H9 (cell line): ENCODE results near the gene PCSK2. TPM values are rescaled to one million over a fixed set of nuclear protein-coding genes. Genes with fewer than 3 reads are reported as not detected.

Source experiments
- DNase-seq: peaks from one replicate; pipeline ENCODE4 v3.0.0-alpha.2; 2017
- H2AFZ ChIP-seq: one replicate; pipeline ENCODE4 v1.6.1; 2013; ENCODE audit warnings: mild to moderate bottlenecking, low read length, control low read depth, moderate library complexity
- H2AK5ac ChIP-seq: 2 replicates; pipeline ENCODE4 v1.6.1; 2013; ENCODE audit warnings: low read length, control low read depth, mixed read lengths; ENCODE audit not compliant: insufficient read length
- H2BK120ac ChIP-seq: one replicate; pipeline ENCODE4 v1.6.1; 2013; ENCODE audit warnings: low read depth, mild to moderate bottlenecking, low read length, control low read depth, inconsistent platforms; ENCODE audit not compliant: poor library complexity, severe bottlenecking
- H2BK12ac ChIP-seq: 2 replicates; pipeline ENCODE4 v1.6.1; 2013; ENCODE audit warnings: low read length, control low read depth, mixed read lengths, low read depth; ENCODE audit not compliant: insufficient read length
- H2BK15ac ChIP-seq: 2 replicates; pipeline ENCODE4 v1.6.1; 2013; ENCODE audit warnings: low read depth, low read length, control low read depth
- H2BK20ac ChIP-seq: one replicate; pipeline ENCODE4 v1.6.1; 2013; ENCODE audit warnings: low read depth, mild to moderate bottlenecking, low read length, control low read depth, inconsistent platforms; ENCODE audit not compliant: poor library complexity, severe bottlenecking
- H2BK5ac ChIP-seq: 2 replicates; pipeline ENCODE4 v1.6.1; 2013; ENCODE audit warnings: low read length, control low read depth, mixed read lengths; ENCODE audit not compliant: insufficient read length
- H3K14ac ChIP-seq: 2 replicates; pipeline ENCODE4 v1.6.1; 2013; ENCODE audit warnings: low read length, control low read depth; ENCODE audit not compliant: insufficient read depth
- H3K18ac ChIP-seq: 2 replicates; pipeline ENCODE4 v1.6.1; 2013; ENCODE audit warnings: low read depth, mild to moderate bottlenecking, mixed read lengths, low read length, control low read depth; ENCODE audit not compliant: insufficient read length
- H3K23ac ChIP-seq: 2 replicates; pipeline ENCODE4 v1.6.1; 2013; ENCODE audit warnings: low read length, control low read depth, mixed read lengths, low read depth; ENCODE audit not compliant: insufficient read length
- H3K23me2 ChIP-seq: 2 replicates; pipeline ENCODE4 v1.6.1; 2013; ENCODE audit warnings: low read depth, mild to moderate bottlenecking, mixed read lengths, low read length, control low read depth; ENCODE audit not compliant: insufficient read length, poor library complexity, severe bottlenecking
- H3K27ac ChIP-seq: 2 replicates; pipeline ENCODE4 v1.5.1; 2013; ENCODE audit warnings: low read length, control low read depth, mixed read lengths, low read depth; ENCODE audit not compliant: insufficient read length
- H3K27me3 ChIP-seq: 2 replicates; pipeline ENCODE4 v1.6.1; 2013; ENCODE audit warnings: low read length, control low read depth, inconsistent platforms; ENCODE audit not compliant: insufficient read depth
- H3K4ac ChIP-seq: 2 replicates; pipeline ENCODE4 v1.6.1; 2013; ENCODE audit warnings: low read depth, mild to moderate bottlenecking, control low read depth, inconsistent platforms, low read length, moderate library complexity
- H3K4me1 ChIP-seq: 2 replicates; pipeline ENCODE4 v1.6.1; 2013; ENCODE audit warnings: low read length, control low read depth, inconsistent platforms; ENCODE audit not compliant: insufficient read depth
- H3K4me2 ChIP-seq: 2 replicates; pipeline ENCODE4 v1.6.1; 2013; ENCODE audit warnings: low read length, control low read depth, mixed read lengths; ENCODE audit not compliant: insufficient read length, insufficient read depth
- H3K56ac ChIP-seq: 2 replicates; pipeline ENCODE4 v1.6.1; 2013; ENCODE audit warnings: low read depth, mild to moderate bottlenecking, mixed read lengths, low read length, control low read depth; ENCODE audit not compliant: insufficient read length
- H3K79me1 ChIP-seq: 2 replicates; pipeline ENCODE4 v1.6.1; 2013; ENCODE audit warnings: low read depth, mild to moderate bottlenecking, moderate library complexity, low read length, control low read depth, inconsistent platforms; ENCODE audit not compliant: insufficient read depth, poor library complexity, severe bottlenecking
- H3K79me2 ChIP-seq: 2 replicates; pipeline ENCODE4 v1.6.1; 2013; ENCODE audit warnings: low read length, control low read depth, inconsistent platforms; ENCODE audit not compliant: insufficient read depth
- H3K9ac ChIP-seq: 2 replicates; pipeline ENCODE4 v1.6.1; 2013; ENCODE audit warnings: low read length, control low read depth, mixed read lengths; ENCODE audit not compliant: insufficient read length; ENCODE audit errors: extremely low read depth
- H3K9me3 ChIP-seq: one replicate; pipeline ENCODE4 v1.6.1; 2013; ENCODE audit warnings: low read depth, low read length, inconsistent platforms; ENCODE audit not compliant: control insufficient read depth
- H3T11ph ChIP-seq: one replicate; pipeline ENCODE4 v1.6.1; 2013; ENCODE audit warnings: mild to moderate bottlenecking, low read length, control low read depth, inconsistent platforms
- H4K20me1 ChIP-seq: one replicate; pipeline ENCODE4 v1.6.1; 2013; ENCODE audit not compliant: control insufficient read depth, insufficient read length, insufficient read depth
- H4K5ac ChIP-seq: 2 replicates; pipeline ENCODE4 v1.6.1; 2013; ENCODE audit warnings: low read depth, mild to moderate bottlenecking, mixed read lengths, low read length, control low read depth; ENCODE audit not compliant: insufficient read length
- H4K8ac ChIP-seq: replicated peaks from 2 replicates; pipeline ENCODE4 v1.6.1; 2013; ENCODE audit warnings: low read length, control low read depth, mixed read lengths, low read depth; ENCODE audit not compliant: insufficient read length
- H4K91ac ChIP-seq: 2 replicates; pipeline ENCODE4 v1.6.1; 2013; ENCODE audit warnings: low read depth, mild to moderate bottlenecking, moderate library complexity, mixed read lengths, low read length, control low read depth; ENCODE audit not compliant: insufficient read length
- H3K27ac Mint-ChIP-seq, 3 experiments: 2 replicates in 2 of 3; 3 replicates in 1 of 3; pipeline ENCODE4 v1.8.0; 2020 to 2021; ENCODE audit warnings: mixed read lengths in 3 of 3, mild to moderate bottlenecking in 1 of 3, moderate library complexity in 1 of 3
- H3K27me3 Mint-ChIP-seq: 2 replicates; pipeline ENCODE4 v1.8.0; 2021; ENCODE audit warnings: low read depth, mild to moderate bottlenecking, moderate library complexity, mixed read lengths
- H3K36me3 Mint-ChIP-seq, 3 experiments: 2 replicates in 2 of 3; 3 replicates in 1 of 3; pipeline ENCODE4 v1.8.0; 2020 to 2021; ENCODE audit warnings: low read depth in 3 of 3, mixed read lengths in 3 of 3; ENCODE audit not compliant: insufficient read depth in 1 of 3
- H3K4me1 Mint-ChIP-seq, 2 experiments: 2 replicates each; pipeline ENCODE4 v1.8.0; 2020; ENCODE audit warnings: mixed read lengths in 2 of 2
- H3K4me3 Mint-ChIP-seq, 2 experiments: 2 replicates in 1 of 2; 3 replicates in 1 of 2; pipeline ENCODE4 v1.8.0; 2020 to 2021; ENCODE audit warnings: mild to moderate bottlenecking in 2 of 2, mixed read lengths in 2 of 2, moderate library complexity in 1 of 2
- H3K9me3 Mint-ChIP-seq, 2 experiments: 2 replicates in 1 of 2; 3 replicates in 1 of 2; pipeline ENCODE4 v1.8.0; 2020; ENCODE audit warnings: mild to moderate bottlenecking in 2 of 2, mixed read lengths in 2 of 2, moderate library complexity in 1 of 2
- CTCF ChIP-seq: fragments of 200-600 bp; sonication (generic); conservative IDR thresholded peaks from 3 replicates; pipeline ENCODE4 v1.8.0; 2021; ENCODE audit warnings: antibody characterized with exemption, mild to moderate bottlenecking
- WGBS: extraction: QIAGEN DNeasy Blood & Tissue Kit; methylation state at CpG from one replicate; pipeline ENCODE4 v1.1.7; 2013; ENCODE audit warnings: missing lambda C conversion rate, low lambda C conversion rate, mixed read lengths; ENCODE audit not compliant: insufficient read length; ENCODE audit errors: extremely low coverage; 5-methylcytosine and 5-hydroxymethylcytosine counted together
- total RNA-seq: library from RNA; stranded (reverse); gene quantifications from 2 replicates; pipeline ENCODE4 v1.2.1, GENCODE V29; 2021

PCSK2 gene
- total RNA-seq, 1 experiment from 2014 or later, result 2.8 TPM

DNA sequence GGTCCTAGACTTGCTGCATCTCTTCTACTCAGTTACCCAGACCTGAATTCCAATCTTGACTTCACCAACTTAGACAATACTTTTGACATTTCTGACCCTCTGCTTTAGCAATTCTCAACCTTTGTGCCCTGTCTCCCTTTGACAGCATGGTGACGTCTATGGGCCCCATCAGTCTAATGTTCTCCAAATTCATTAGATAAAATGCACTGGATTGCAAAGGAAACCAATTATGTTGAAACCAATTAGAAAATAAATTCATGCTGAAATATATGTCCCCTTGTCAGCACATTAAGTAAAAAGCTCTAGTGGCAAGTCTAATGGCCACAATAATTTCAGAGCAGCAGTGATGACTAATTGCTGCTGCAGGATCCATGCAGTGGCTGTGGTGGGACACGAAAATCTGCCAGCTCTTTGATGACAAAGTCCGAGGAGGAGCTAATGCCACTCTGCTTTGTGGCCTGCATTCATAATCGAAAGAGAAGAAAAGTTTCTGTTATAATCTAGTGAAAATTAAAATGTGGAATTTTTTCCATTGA, 240.3 kb downstream of the PCSK2 start:
- no peak overlapping the region for H2BK120ac ChIP-seq
- H2BK5ac ChIP-seq, result no peak overlapping the region
- no peak overlapping the region for H3K14ac ChIP-seq
- Mint-ChIP-seq H3K4me3 (no peak overlapping the region), H3K9me3 (no peaks in the 10 kb centered on the region), H3K27me3 (no peaks in the 10 kb centered on the region; the same call in 1 of the 2 replicates), H3K27ac (no peak overlapping the region), H3K36me3 (no peaks in the 10 kb centered on the region), H3K4me1 (peaks cover 4 to 8% of the 10 kb centered on the region in 2 experiments)
- no peak overlapping the region for H2BK12ac ChIP-seq
- H3K27ac ChIP-seq, result no peak overlapping the region
- DNase-seq, result no peak
- no peak overlapping the region for H4K5ac ChIP-seq
- no peaks in the 10 kb centered on the region for H3K4me1 ChIP-seq
- no peak overlapping the region for H3T11ph ChIP-seq
- H2AFZ ChIP-seq, result no peak overlapping the region
- H3K56ac ChIP-seq, result no peak overlapping the region
- no peak overlapping the region for H3K9ac ChIP-seq
- H3K4me2 ChIP-seq, result no peak overlapping the region
- no peak overlapping the region for H2AK5ac ChIP-seq
- H2BK15ac ChIP-seq, result no peak overlapping the region
- no peaks in the 10 kb centered on the region for H3K79me1 ChIP-seq
- H4K20me1 ChIP-seq, result no peaks in the 10 kb centered on the region
- H3K79me2 ChIP-seq, result no peaks in the 10 kb centered on the region
- H3K27me3 ChIP-seq, result no peaks in the 10 kb centered on the region
- H2BK20ac ChIP-seq, result no peak overlapping the region
- no peak for TF ChIP-seq CTCF
- no peak overlapping the region for H3K18ac ChIP-seq
- H4K8ac ChIP-seq, result no peak overlapping the region
- WGBS, result no CpG with 5 or more reads among the region's 4 CpGs
- H3K23me2 ChIP-seq, result no peaks in the 10 kb centered on the region
- H3K9me3 ChIP-seq, result no peaks in the 10 kb centered on the region
- no peak overlapping the region for H3K4ac ChIP-seq
- no peak overlapping the region for H3K23ac ChIP-seq
- no peak overlapping the region for H4K91ac ChIP-seq
